ENCODE measurements around the gene AMFR.

AMFR gene

GRCh38 chr16:56419740-56420548 lies 5.4 kb downstream of the AMFR start:
- Mint-ChIP-seq H3K27ac (peak overlapping the region; percentile 51), H3K4me3 (peak overlapping the region; percentile 31 to 35), H3K4me1 (peaks cover 29 to 56% of the 10 kb centered on the region in 2 donors)

GRCh38 chr16:56417138-56417537 lies 8.2 kb downstream of the AMFR start:
- no peak for DNase-seq
- Mint-ChIP-seq H3K27ac (no peak overlapping the region), H3K4me3 (no peak overlapping the region), H3K9me3 (no peaks in the 10 kb centered on the region), H3K27me3 (no peaks in the 10 kb centered on the region), H3K36me3 (peaks cover 15 to 31% of the 10 kb centered on the region in 2 donors), H3K4me1 (peaks cover 21 to 49% of the 10 kb centered on the region in 2 donors)
- ATAC-seq (replicated peaks), result no peak

More at GRCh38 chr16:56419740-56420548, 5.4 kb downstream of the AMFR start:
- Mint-ChIP-seq H3K27me3 (no peaks in the 10 kb centered on the region), H3K36me3 (peaks cover 12 to 15% of the 10 kb centered on the region in 2 donors), H3K9me3 (no peaks in the 10 kb centered on the region)
- DNase-seq (no peak), ATAC-seq (replicated peaks) (no peak)

GRCh38 chr16:56415875-56416274 lies 9.5 kb downstream of the AMFR start:
- ATAC-seq (replicated peaks), result no peak
- Mint-ChIP-seq H3K36me3 (peaks cover 16 to 27% of the 10 kb centered on the region in 2 donors), H3K27ac (peak overlapping the region; percentile 89), H3K4me3 (no peak overlapping the region), H3K27me3 (no peaks in the 10 kb centered on the region), H3K4me1 (peaks cover 13 to 40% of the 10 kb centered on the region in 2 donors), H3K9me3 (no peaks in the 10 kb centered on the region)
- DNase-seq, result no peak

- no peak for ATAC-seq (replicated peaks)
- Mint-ChIP-seq H3K27me3 (no peaks in the 10 kb centered on the region), H3K36me3 (peaks cover 12 to 24% of the 10 kb centered on the region in 2 donors), H3K4me3 (no peak overlapping the region), H3K27ac (peak overlapping the region; percentile 37), H3K9me3 (no peaks in the 10 kb centered on the region), H3K4me1 (peaks cover 7 to 28% of the 10 kb centered on the region in 2 donors)
- no peak for DNase-seq
Measured at GRCh38 chr16:56414366-56414765, 11.0 kb downstream of the AMFR start.

GRCh38 chr16:56413381-56413780 lies 12.0 kb downstream of the AMFR start:
- H3K36me3 Mint-ChIP-seq, result peaks cover 16 to 34% of the 10 kb centered on the region in 2 donors
- H3K27ac Mint-ChIP-seq, result no peak overlapping the region
- H3K4me3 Mint-ChIP-seq, result no peak overlapping the region
- ATAC-seq (replicated peaks), result no peak
- no peak for DNase-seq
- no peaks in the 10 kb centered on the region for H3K27me3 Mint-ChIP-seq
- peaks cover 8 to 25% of the 10 kb centered on the region in 2 donors for H3K4me1 Mint-ChIP-seq
- no peaks in the 10 kb centered on the region for H3K9me3 Mint-ChIP-seq

GRCh38 chr16:56411624-56412023 lies 13.7 kb downstream of the AMFR start:
- Mint-ChIP-seq H3K36me3 (peaks cover 19 to 40% of the 10 kb centered on the region in 2 donors), H3K9me3 (no peaks in the 10 kb centered on the region), H3K4me1 (peaks cover 10 to 23% of the 10 kb centered on the region in 2 donors), H3K27me3 (no peaks in the 10 kb centered on the region), H3K27ac (no peak overlapping the region), H3K4me3 (no peak overlapping the region)
- no peak for DNase-seq
- no peak for ATAC-seq (replicated peaks)

GRCh38 chr16:56411123-56411522 lies 14.2 kb downstream of the AMFR start:
- Mint-ChIP-seq H3K27me3 (no peaks in the 10 kb centered on the region), H3K4me1 (peaks cover 10 to 18% of the 10 kb centered on the region in 2 donors), H3K36me3 (peaks cover 19 to 40% of the 10 kb centered on the region in 2 donors), H3K4me3 (no peak overlapping the region), H3K27ac (no peak overlapping the region), H3K9me3 (no peaks in the 10 kb centered on the region)
- DNase-seq, result no peak
- no peak for ATAC-seq (replicated peaks)

- H3K27ac Mint-ChIP-seq, result no peak overlapping the region
- no peak overlapping the region for H3K4me3 Mint-ChIP-seq
- H3K4me1 Mint-ChIP-seq, result peaks cover 2 to 7% of the 10 kb centered on the region in 2 donors
- DNase-seq (no peak), ATAC-seq (replicated peaks) (no peak)
- no peaks in the 10 kb centered on the region for H3K27me3 Mint-ChIP-seq
- H3K36me3 Mint-ChIP-seq, result peaks cover 27 to 41% of the 10 kb centered on the region in 2 donors
- H3K9me3 Mint-ChIP-seq, result no peaks in the 10 kb centered on the region
Measured at GRCh38 chr16:56409195-56409594, 16.1 kb downstream of the AMFR start.

GRCh38 chr16:56408379-56409098 lies 16.8 kb downstream of the AMFR start:
- Mint-ChIP-seq H3K9me3 (no peaks in the 10 kb centered on the region), H3K4me1 (peaks cover 0 to 5% of the 10 kb centered on the region in 2 donors), H3K36me3 (peaks cover 24 to 37% of the 10 kb centered on the region in 2 donors), H3K27me3 (no peaks in the 10 kb centered on the region), H3K27ac (peak overlapping the region; percentile 42), H3K4me3 (no peak overlapping the region)
- DNase-seq, result no peak
- no peak for ATAC-seq (replicated peaks)

GRCh38 chr16:56405977-56406672 lies 19.2 kb downstream of the AMFR start:
- H3K9me3 Mint-ChIP-seq, result no peaks in the 10 kb centered on the region
- no peak overlapping the region for H3K27ac Mint-ChIP-seq
- no peak overlapping the region for H3K4me3 Mint-ChIP-seq
- DNase-seq, result no peak
- H3K27me3 Mint-ChIP-seq, result no peaks in the 10 kb centered on the region
- peak in 1 of 2 donors; percentile 51 for ATAC-seq (replicated peaks)
- H3K4me1 Mint-ChIP-seq, result peaks cover 0 to 5% of the 10 kb centered on the region in 2 donors
- peaks cover 24 to 42% of the 10 kb centered on the region in 2 donors for H3K36me3 Mint-ChIP-seq

- peak overlapping the region; percentile 42 for H3K27ac Mint-ChIP-seq
- H3K27me3 Mint-ChIP-seq, result no peaks in the 10 kb centered on the region
- H3K4me3 Mint-ChIP-seq, result no peak overlapping the region
- ATAC-seq (replicated peaks), result peak; percentile 61 to 62
- peaks cover 2 to 5% of the 10 kb centered on the region in 2 donors for H3K4me1 Mint-ChIP-seq
- peaks cover 0 to 2% of the 10 kb centered on the region in 2 donors for H3K9me3 Mint-ChIP-seq
- no peak for DNase-seq
- peaks cover 30 to 48% of the 10 kb centered on the region in 2 donors for H3K36me3 Mint-ChIP-seq
Measured at GRCh38 chr16:56401482-56401881, 23.9 kb downstream of the AMFR start.

- Mint-ChIP-seq H3K4me3 (no peak overlapping the region), H3K27ac (no peak overlapping the region), H3K27me3 (no peaks in the 10 kb centered on the region), H3K9me3 (peaks cover 0 to 2% of the 10 kb centered on the region in 2 donors), H3K36me3 (peaks cover 34 to 53% of the 10 kb centered on the region in 2 donors), H3K4me1 (peaks cover 5 to 10% of the 10 kb centered on the region in 2 donors)
- DNase-seq (no peak), ATAC-seq (replicated peaks) (no peak)
Measured at GRCh38 chr16:56400458-56400857, 24.9 kb downstream of the AMFR start.

GRCh38 chr16:56399486-56399885 lies 25.9 kb downstream of the AMFR start:
- Mint-ChIP-seq H3K36me3 (peaks cover 30 to 55% of the 10 kb centered on the region in 2 donors), H3K9me3 (peaks cover 0 to 2% of the 10 kb centered on the region in 2 donors), H3K27me3 (no peaks in the 10 kb centered on the region), H3K4me1 (peaks cover 5 to 12% of the 10 kb centered on the region in 2 donors), H3K4me3 (no peak overlapping the region), H3K27ac (no peak overlapping the region)
- no peak for DNase-seq
- ATAC-seq (replicated peaks), result no peak

- ATAC-seq (replicated peaks), result no peak
Measured at GRCh38 chr16:56399047-56399446, 26.3 kb downstream of the AMFR start.

More at GRCh38 chr16:56399047-56399446, 26.3 kb downstream of the AMFR start:
- Mint-ChIP-seq H3K9me3 (peaks cover 0 to 2% of the 10 kb centered on the region in 2 donors), H3K27me3 (no peaks in the 10 kb centered on the region), H3K4me3 (no peak overlapping the region), H3K4me1 (peaks cover 6 to 12% of the 10 kb centered on the region in 2 donors), H3K36me3 (peaks cover 31 to 55% of the 10 kb centered on the region in 2 donors), H3K27ac (no peak overlapping the region)
- DNase-seq, result no peak
